Activated B cell treated with CpG ODN at 0.5 μM for 24 hours (primary cell): Measurements from ENCODE around the gene MTHFR. TPM values are rescaled to one million over a fixed set of nuclear protein-coding genes. Genes with fewer than 3 reads are reported as not detected.

Experiments
- ATAC-seq: fragments of 200-7000 bp; cut with Tn5 transposase; one replicate; pipeline ENCODE4 v1.10.0; 2021; ENCODE audit warnings: low read depth, mild to moderate bottlenecking, moderate library complexity
- CTCF ChIA-PET: fragments of 350-600 bp; sonication (Branson Sonifier 250); formaldehyde crosslinking; loops from one replicate; lab custom pipeline; 2021; ENCODE audit warnings: antibody characterized with exemption; lab: Charles Lee
- POLR2A ChIA-PET: fragments of 350-600 bp; sonication (Branson Sonifier 250); formaldehyde crosslinking; loops from one replicate; lab custom pipeline; 2021; ENCODE audit warnings: antibody characterized with exemption; lab: Charles Lee
- DNase-seq: peaks from one replicate; pipeline ENCODE4 v3.0.0; 2022
- H3K27ac Mint-ChIP-seq: one replicate; pipeline ENCODE4 v1.8.0; 2020; ENCODE audit warnings: mixed read lengths
- H3K27me3 Mint-ChIP-seq: one replicate; pipeline ENCODE4 v1.8.0; 2021; ENCODE audit warnings: mixed read lengths
- H3K36me3 Mint-ChIP-seq: one replicate; pipeline ENCODE4 v1.8.0; 2021; ENCODE audit warnings: low read depth, mixed read lengths
- H3K4me1 Mint-ChIP-seq: one replicate; pipeline ENCODE4 v1.8.0; 2021; ENCODE audit warnings: mixed read lengths
- H3K4me3 Mint-ChIP-seq: one replicate; pipeline ENCODE4 v1.8.0; 2020; ENCODE audit warnings: mild to moderate bottlenecking, mixed read lengths
- H3K9me3 Mint-ChIP-seq: one replicate; pipeline ENCODE4 v1.8.0; 2020; ENCODE audit warnings: mixed read lengths
- intact Hi-C: fragments of 100-400 bp; cut with micrococcal nuclease; formaldehyde crosslinking; loops from one replicate; pipeline ENCODE4 v1.15.1; 2024
- total RNA-seq: library from RNA; stranded (reverse); gene quantifications from 2 replicates; pipeline ENCODE4 v1.2.3, GENCODE V29; 2022
- TF ChIP-seq, protein P1 (sequence below): fragments of 200-600 bp; IDR thresholded peaks from one replicate; pipeline ENCODE4 v1.8.0; 2022; ENCODE audit warnings: antibody characterized with exemption, mild to moderate bottlenecking

MTHFR gene
- 54.1 and 56.9 TPM in 2 replicates for total RNA-seq

GRCh38 chr1:11805422-11806306 is at the start of gene MTHFR, which contains the start of gene CLCN6:
Gene MTHFR (minus strand): TSS chr1:11805964. CDS start chr1:11803116, 2,848 bp downstream.
Gene CLCN6 (plus strand): TSS chr1:11806191. CDS start chr1:11806263, 72 bp downstream.
- CTCF ChIA-PET = interaction anchor here (1.2 to 2.1 kb wide), 2 partner anchors 152 to 768 kb away, joined by 3 to 5 read pairs; no protein-coding TSS in a partner anchor
- H3K9me3 Mint-ChIP-seq = no peaks in the 10 kb centered on the region
- intact Hi-C loops = loop anchor here (1.0 to 10.0 kb wide), 11 partner anchors 9 to 1893 kb away; partner anchors contain the start of genes AGTRAP, CTNNBIP1, DFFA and FBXO2
- peaks cover 78% of the 10 kb centered on the region for H3K4me1 Mint-ChIP-seq
- peaks cover 67% of the 10 kb centered on the region for H3K36me3 Mint-ChIP-seq
- no peaks in the 10 kb centered on the region for H3K27me3 Mint-ChIP-seq
- peak; percentile 84 for ATAC-seq
- peak within 1 kb of the TSS; percentile 95 for H3K4me3 Mint-ChIP-seq
- TF ChIP-seq, protein P1, sequence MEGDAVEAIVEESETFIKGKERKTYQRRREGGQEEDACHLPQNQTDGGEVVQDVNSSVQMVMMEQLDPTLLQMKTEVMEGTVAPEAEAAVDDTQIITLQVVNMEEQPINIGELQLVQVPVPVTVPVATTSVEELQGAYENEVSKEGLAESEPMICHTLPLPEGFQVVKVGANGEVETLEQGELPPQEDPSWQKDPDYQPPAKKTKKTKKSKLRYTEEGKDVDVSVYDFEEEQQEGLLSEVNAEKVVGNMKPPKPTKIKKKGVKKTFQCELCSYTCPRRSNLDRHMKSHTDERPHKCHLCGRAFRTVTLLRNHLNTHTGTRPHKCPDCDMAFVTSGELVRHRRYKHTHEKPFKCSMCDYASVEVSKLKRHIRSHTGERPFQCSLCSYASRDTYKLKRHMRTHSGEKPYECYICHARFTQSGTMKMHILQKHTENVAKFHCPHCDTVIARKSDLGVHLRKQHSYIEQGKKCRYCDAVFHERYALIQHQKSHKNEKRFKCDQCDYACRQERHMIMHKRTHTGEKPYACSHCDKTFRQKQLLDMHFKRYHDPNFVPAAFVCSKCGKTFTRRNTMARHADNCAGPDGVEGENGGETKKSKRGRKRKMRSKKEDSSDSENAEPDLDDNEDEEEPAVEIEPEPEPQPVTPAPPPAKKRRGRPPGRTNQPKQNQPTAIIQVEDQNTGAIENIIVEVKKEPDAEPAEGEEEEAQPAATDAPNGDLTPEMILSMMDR = no peak
- peak; percentile 99 for DNase-seq
- POLR2A ChIA-PET = interaction anchor here (0.6 to 6.8 kb wide), 24 partner anchors 8 to 1977 kb away, joined by 3 to 163 read pairs (median 3); partner anchors contain the start of genes AGTRAP, FBXO6, MFN2 and MIIP
- H3K27ac Mint-ChIP-seq = peak within 1 kb of the TSS; percentile 97

- Mint-ChIP-seq H3K4me1 (no peaks in the 10 kb centered on the region), H3K9me3 (no peaks in the 10 kb centered on the region), H3K4me3 (no peak overlapping the region), H3K36me3 (no peaks in the 10 kb centered on the region), H3K27me3 (peaks cover 30% of the 10 kb centered on the region), H3K27ac (no peak overlapping the region)
- DNase-seq (no peak), ATAC-seq (no peak)
- TF ChIP-seq, protein P1 = no peak
- intact Hi-C loops = no loop called here
- CTCF ChIA-PET = interaction anchor here (0.9 kb wide), 1 partner anchor 13 kb away, joined by 6 read pairs; no protein-coding TSS in a partner anchor
- POLR2A ChIA-PET = interaction anchor here (0.5 to 2.4 kb wide), 2 partner anchors 53 to 76 kb away, joined by 3 to 11 read pairs; no protein-coding TSS in a partner anchor
These were observed 49.7 kb upstream of the MTHFR start for GRCh38 chr1:11855430-11855829.

DNA sequence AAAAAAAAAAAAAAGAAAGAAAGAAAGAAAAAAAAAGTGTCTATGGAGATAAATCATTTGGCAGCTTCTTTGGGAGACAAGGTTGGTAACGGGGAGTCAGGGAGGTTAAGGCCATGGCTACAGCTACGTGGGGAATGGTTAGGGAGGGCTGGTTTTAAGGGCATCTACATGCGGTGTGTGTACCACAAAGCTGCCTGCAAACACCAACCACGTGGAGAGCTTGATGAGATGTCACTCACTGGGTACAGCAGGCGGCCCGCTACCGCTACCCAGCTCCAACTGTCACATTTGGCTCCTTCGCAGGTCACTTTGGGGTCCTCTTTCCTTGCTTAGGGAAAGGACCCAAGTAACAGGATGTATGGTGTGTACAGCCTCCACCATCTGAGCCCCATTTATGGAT is 48.8 kb upstream of the MTHFR start:
- CTCF ChIA-PET = no interaction called here
- TF ChIP-seq, protein P1 = no peak
- ATAC-seq (no peak), DNase-seq (no peak)
- Mint-ChIP-seq H3K9me3 (no peaks in the 10 kb centered on the region), H3K4me1 (no peaks in the 10 kb centered on the region), H3K36me3 (no peaks in the 10 kb centered on the region), H3K27ac (no peak overlapping the region), H3K4me3 (no peak overlapping the region), H3K27me3 (peaks cover 21% of the 10 kb centered on the region)
- intact Hi-C loops = no loop called here
- POLR2A ChIA-PET = interaction anchor here (2.4 kb wide), 1 partner anchor 54 kb away, joined by 11 read pairs; no protein-coding TSS in a partner anchor

- TF ChIP-seq, protein P1 = no peak
- Mint-ChIP-seq H3K9me3 (no peaks in the 10 kb centered on the region), H3K4me3 (no peak overlapping the region), H3K4me1 (no peaks in the 10 kb centered on the region), H3K27ac (no peak overlapping the region), H3K36me3 (peaks cover 16% of the 10 kb centered on the region), H3K27me3 (no peaks in the 10 kb centered on the region)
- no peak for ATAC-seq
- ChIA-PET CTCF (no interaction called here), POLR2A (no interaction called here)
- intact Hi-C loops = no loop called here
- DNase-seq = no peak
These were observed 45.4 kb upstream of the MTHFR start for GRCh38 chr1:11851180-11851579.

DNA sequence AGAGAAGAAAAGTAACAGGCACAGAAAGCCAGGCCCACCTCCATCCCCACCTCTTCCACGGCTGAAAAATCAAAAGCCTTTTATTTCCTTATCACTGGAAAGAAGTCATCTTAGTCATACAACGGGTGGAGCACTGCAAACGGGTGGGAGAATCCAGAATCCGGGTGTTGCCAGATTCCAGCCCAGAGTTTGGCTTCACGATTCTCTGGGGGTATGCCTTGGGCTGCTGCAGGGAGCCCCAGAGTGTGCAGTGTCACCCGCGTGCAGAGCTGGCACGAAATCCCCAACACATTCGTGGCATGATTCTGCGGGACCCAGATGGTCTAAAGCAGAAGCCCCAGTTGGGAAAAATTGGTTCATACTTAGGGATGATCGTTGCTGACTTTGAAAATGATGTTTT is 44.4 kb upstream of the MTHFR start:
- H3K27me3 Mint-ChIP-seq = no peaks in the 10 kb centered on the region
- intact Hi-C loops = no loop called here
- no peaks in the 10 kb centered on the region for H3K4me1 Mint-ChIP-seq
- H3K27ac Mint-ChIP-seq = no peak overlapping the region
- TF ChIP-seq, protein P1 = no peak
- ATAC-seq (no peak), DNase-seq (no peak)
- ChIA-PET POLR2A (no interaction called here), CTCF (no interaction called here)
- no peak overlapping the region for H3K4me3 Mint-ChIP-seq
- peaks cover 26% of the 10 kb centered on the region for H3K36me3 Mint-ChIP-seq
- no peaks in the 10 kb centered on the region for H3K9me3 Mint-ChIP-seq
